K562 (cell line): ENCODE data around the gene DKC1. TPM values are rescaled to one million over a fixed set of nuclear protein-coding genes. Genes with fewer than 3 reads are reported as not detected.

Source experiments
- ATF1 ChIP-seq, 2 experiments: fragments of 450-650 bp in 1 of 2; IDR thresholded peaks; 2 replicates each; pipeline ENCODE4 v1.6.1; 2016; ENCODE audit warnings: missing compliant biosample characterization in 1 of 2, missing genetic modification characterization in 1 of 2
- CCAR2 ChIP-seq: fragments of 200-400 bp; formaldehyde crosslinking; IDR thresholded peaks from 2 replicates; pipeline ENCODE4 v1.6.1; 2017; ENCODE audit warnings: mild to moderate bottlenecking, low read depth, low read length
- CXXC5 ChIP-seq: fragments of 250-450 bp; sonication (Bioruptor Pico); IDR thresholded peaks from 2 replicates; pipeline ENCODE4 v1.8.0; 2022; ENCODE audit warnings: inconsistent platforms, mild to moderate bottlenecking, moderate library complexity
- ELF4 ChIP-seq: fragments of 450-650 bp; formaldehyde crosslinking; IDR thresholded peaks from 2 replicates; pipeline ENCODE4 v1.4.0; 2022; ENCODE audit warnings: missing genetic modification characterization
- MYC ChIP-seq, 2 experiments: fragments of 250-450 bp in 1 of 2; sonication (Bioruptor Pico) in 1 of 2; IDR thresholded peaks; 2 replicates each; pipeline versions ENCODE4 v1.5.1 to v1.6.1; 2012 to 2021; ENCODE audit warnings: low read depth in 2 of 2, borderline replicate concordance in 1 of 2, improper control_type of control experiment in 1 of 2, low read length in 1 of 2, mild to moderate bottlenecking in 1 of 2, moderate library complexity in 1 of 2
- RAD51 ChIP-seq: fragments of 450-650 bp; IDR thresholded peaks from 2 replicates; pipeline ENCODE4 v1.7.1; 2016; ENCODE audit warnings: low read depth, mild to moderate bottlenecking, borderline replicate concordance
- RCOR1 ChIP-seq, 2 experiments: IDR thresholded peaks; 2 replicates each; pipeline ENCODE4 v1.6.1; 2012; ENCODE audit warnings: low read depth in 2 of 2, low read length in 2 of 2, borderline replicate concordance in 1 of 2, improper control_type of control experiment in 1 of 2
- RFX1 ChIP-seq: fragments of 450-650 bp; IDR thresholded peaks from 2 replicates; pipeline ENCODE4 v1.6.1; 2016; ENCODE audit warnings: mild to moderate bottlenecking, moderate library complexity
- SIN3A ChIP-seq, 2 experiments: fragments of 150-350 bp in 1 of 2; IDR thresholded peaks; 2 replicates each; pipeline ENCODE4 v1.6.1; 2011 to 2016; ENCODE audit warnings: borderline replicate concordance in 2 of 2, low read depth in 2 of 2, low read length in 2 of 2, mild to moderate bottlenecking in 2 of 2, moderate library complexity in 2 of 2; ENCODE audit not compliant: control insufficient read depth in 1 of 2
- SRSF1 ChIP-seq: fragments of 200-400 bp; formaldehyde crosslinking; IDR thresholded peaks from 2 replicates; pipeline ENCODE4 v1.6.1; 2017; ENCODE audit warnings: mild to moderate bottlenecking, low read depth, low read length, moderate library complexity
- ZBTB8A ChIP-seq: fragments of 450-650 bp; IDR thresholded peaks from 2 replicates; pipeline ENCODE4 v1.6.1; 2018; ENCODE audit warnings: mild to moderate bottlenecking, moderate library complexity; ENCODE audit not compliant: partially characterized antibody
- ZNF232 ChIP-seq: sonication (generic); formaldehyde crosslinking; IDR thresholded peaks from 2 replicates; pipeline ENCODE4 v1.8.0; 2022; ENCODE audit warnings: mild to moderate bottlenecking, missing genetic modification reagents
- ZNF347 ChIP-seq: fragments of 450-650 bp; formaldehyde crosslinking; IDR thresholded peaks from 2 replicates; pipeline ENCODE4 v1.4.0; 2020; ENCODE audit warnings: low read depth, mild to moderate bottlenecking, moderate library complexity
- ZNF384 ChIP-seq: IDR thresholded peaks from 2 replicates; pipeline ENCODE4 v1.6.1; 2012; ENCODE audit warnings: low read depth, low read length, improper control_type of control experiment
- polyA plus RNA-seq, 8 experiments: library from polyadenylated mRNA; depleted of rRNA in 4 of 8; stranded (reverse) in 5 of 8; unstranded in 3 of 8; fragments of >200 nt; fragmentation: Nextera tagmentation in 2 of 8; fragmentation: Illumina TruSeq in 1 of 8; extraction: Ambion mirVana in 2 of 8; extraction: Trizol in 1 of 8; gene quantifications; 2 replicates each; pipeline versions ENCODE4 v1.2.1 to v1.2.3, GENCODE V29; 2011 to 2014; ENCODE audit warnings: inconsistent platforms in 1 of 8, missing spikeins in 1 of 8
- total RNA-seq, 7 experiments: library from RNA; depleted of rRNA in 6 of 7; stranded (reverse); fragments of >200 nt in 6 of 7; fragmentation: Illumina TruSeq in 2 of 7; extraction: Trizol in 2 of 7; gene quantifications; 2 replicates each; pipeline versions ENCODE4 v1.2.1 to v1.2.3, GENCODE V29; 2011 to 2021; ENCODE audit warnings: low replicate concordance in 1 of 7
- TF ChIP-seq, protein P1 (sequence below): sonication (generic); formaldehyde crosslinking; IDR thresholded peaks from 2 replicates; pipeline ENCODE4 v1.8.0; 2023; ENCODE audit warnings: mild to moderate bottlenecking, missing genetic modification reagents
- TF ChIP-seq, protein P2 (sequence below): sonication (generic); formaldehyde crosslinking; IDR thresholded peaks from 2 replicates; pipeline ENCODE4 v1.8.1; 2023; ENCODE audit warnings: mild to moderate bottlenecking, missing genetic modification reagents
- TF ChIP-seq, protein P3 (sequence below): fragments of 450-650 bp; formaldehyde crosslinking; IDR thresholded peaks from 2 replicates; pipeline ENCODE4 v1.4.0; 2020; ENCODE audit warnings: mild to moderate bottlenecking, mixed read lengths
- TF ChIP-seq, protein P4 (sequence below): fragments of 450-650 bp; IDR thresholded peaks from 2 replicates; pipeline ENCODE4 v1.6.1; 2016; ENCODE audit warnings: borderline replicate concordance

Gene DKC1
- total and polyA plus RNA-seq, 9 of the 15 experiments (the other 6 are each of a cell fraction or from before 2014, with no cell fraction given): 205 to 313 (median 219) TPM

DNA sequence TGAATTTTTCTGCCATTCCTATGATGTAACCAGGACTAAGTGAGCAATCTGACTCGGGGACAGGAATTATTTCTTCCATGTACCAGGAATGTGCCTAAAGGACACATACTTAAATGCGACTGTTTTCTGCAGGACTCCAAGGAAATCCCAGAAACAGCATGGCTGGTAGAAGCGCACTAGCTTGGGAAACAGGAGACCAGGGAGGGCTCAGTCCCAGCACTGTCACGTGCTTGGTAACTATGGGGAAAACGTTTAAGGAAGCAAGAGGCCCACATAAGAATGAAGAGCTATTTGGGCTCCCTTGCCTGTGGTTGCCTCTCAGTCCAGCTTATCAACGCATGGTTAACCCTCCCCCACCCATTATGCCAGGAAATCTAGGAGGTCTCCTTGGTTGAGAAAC lies 23.1 kb downstream of the DKC1 start (continued):
- TF ChIP-seq, protein P1, sequence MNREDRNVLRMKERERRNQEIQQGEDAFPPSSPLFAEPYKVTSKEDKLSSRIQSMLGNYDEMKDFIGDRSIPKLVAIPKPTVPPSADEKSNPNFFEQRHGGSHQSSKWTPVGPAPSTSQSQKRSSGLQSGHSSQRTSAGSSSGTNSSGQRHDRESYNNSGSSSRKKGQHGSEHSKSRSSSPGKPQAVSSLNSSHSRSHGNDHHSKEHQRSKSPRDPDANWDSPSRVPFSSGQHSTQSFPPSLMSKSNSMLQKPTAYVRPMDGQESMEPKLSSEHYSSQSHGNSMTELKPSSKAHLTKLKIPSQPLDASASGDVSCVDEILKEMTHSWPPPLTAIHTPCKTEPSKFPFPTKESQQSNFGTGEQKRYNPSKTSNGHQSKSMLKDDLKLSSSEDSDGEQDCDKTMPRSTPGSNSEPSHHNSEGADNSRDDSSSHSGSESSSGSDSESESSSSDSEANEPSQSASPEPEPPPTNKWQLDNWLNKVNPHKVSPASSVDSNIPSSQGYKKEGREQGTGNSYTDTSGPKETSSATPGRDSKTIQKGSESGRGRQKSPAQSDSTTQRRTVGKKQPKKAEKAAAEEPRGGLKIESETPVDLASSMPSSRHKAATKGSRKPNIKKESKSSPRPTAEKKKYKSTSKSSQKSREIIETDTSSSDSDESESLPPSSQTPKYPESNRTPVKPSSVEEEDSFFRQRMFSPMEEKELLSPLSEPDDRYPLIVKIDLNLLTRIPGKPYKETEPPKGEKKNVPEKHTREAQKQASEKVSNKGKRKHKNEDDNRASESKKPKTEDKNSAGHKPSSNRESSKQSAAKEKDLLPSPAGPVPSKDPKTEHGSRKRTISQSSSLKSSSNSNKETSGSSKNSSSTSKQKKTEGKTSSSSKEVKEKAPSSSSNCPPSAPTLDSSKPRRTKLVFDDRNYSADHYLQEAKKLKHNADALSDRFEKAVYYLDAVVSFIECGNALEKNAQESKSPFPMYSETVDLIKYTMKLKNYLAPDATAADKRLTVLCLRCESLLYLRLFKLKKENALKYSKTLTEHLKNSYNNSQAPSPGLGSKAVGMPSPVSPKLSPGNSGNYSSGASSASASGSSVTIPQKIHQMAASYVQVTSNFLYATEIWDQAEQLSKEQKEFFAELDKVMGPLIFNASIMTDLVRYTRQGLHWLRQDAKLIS (CRISPR knock-in tag): 0 out of 2 replicates have a peak, but pooled peaks have one; percentile 5
- no peak for TF ChIP-seq SIN3A (IDR thresholded peaks at IDR 0.05; ENCODE audit: borderline replicate concordance in 2 of 2, control insufficient read depth in 1 of 2, low read depth in 2 of 2, low read length in 2 of 2)
- 0 out of 2 replicates have a peak, but pooled peaks have one; percentile 10 for TF ChIP-seq CXXC5 (CRISPR knock-in tag)
- TF ChIP-seq CCAR2: no peak
- 0 out of 2 replicates have a peak, but pooled peaks have one; percentile 27 for TF ChIP-seq MYC (IDR thresholded peaks at IDR 0.05; ENCODE audit: low read depth, low read length)
- TF ChIP-seq MYC (CRISPR knock-in tag; IDR thresholded peaks at IDR 0.05; ENCODE audit: borderline replicate concordance, low read depth): no peak
- TF ChIP-seq ZBTB8A: no peak
- TF ChIP-seq RAD51: peak; percentile 58
- TF ChIP-seq, protein P2, sequence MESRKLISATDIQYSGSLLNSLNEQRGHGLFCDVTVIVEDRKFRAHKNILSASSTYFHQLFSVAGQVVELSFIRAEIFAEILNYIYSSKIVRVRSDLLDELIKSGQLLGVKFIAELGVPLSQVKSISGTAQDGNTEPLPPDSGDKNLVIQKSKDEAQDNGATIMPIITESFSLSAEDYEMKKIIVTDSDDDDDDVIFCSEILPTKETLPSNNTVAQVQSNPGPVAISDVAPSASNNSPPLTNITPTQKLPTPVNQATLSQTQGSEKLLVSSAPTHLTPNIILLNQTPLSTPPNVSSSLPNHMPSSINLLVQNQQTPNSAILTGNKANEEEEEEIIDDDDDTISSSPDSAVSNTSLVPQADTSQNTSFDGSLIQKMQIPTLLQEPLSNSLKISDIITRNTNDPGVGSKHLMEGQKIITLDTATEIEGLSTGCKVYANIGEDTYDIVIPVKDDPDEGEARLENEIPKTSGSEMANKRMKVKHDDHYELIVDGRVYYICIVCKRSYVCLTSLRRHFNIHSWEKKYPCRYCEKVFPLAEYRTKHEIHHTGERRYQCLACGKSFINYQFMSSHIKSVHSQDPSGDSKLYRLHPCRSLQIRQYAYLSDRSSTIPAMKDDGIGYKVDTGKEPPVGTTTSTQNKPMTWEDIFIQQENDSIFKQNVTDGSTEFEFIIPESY (CRISPR knock-in tag): no peak
- TF ChIP-seq RFX1: 0 out of 2 replicates have a peak, but pooled peaks have one; percentile 10
- TF ChIP-seq ATF1 (CRISPR knock-in tag; IDR thresholded peaks at IDR 0.05): no peak
- TF ChIP-seq ATF1 (tag; IDR thresholded peaks at IDR 0.05): peak; percentile 29; the same call in 1 of the 2 replicates
- TF ChIP-seq SRSF1: no peak
- TF ChIP-seq RCOR1 (IDR thresholded peaks at IDR 0.05; ENCODE audit: borderline replicate concordance in 1 of 2, low read depth in 2 of 2, low read length in 2 of 2): peak in 1 of 2 experiments; percentile 43; a peak in 2 of 4 replicates
- TF ChIP-seq ZNF384: no peak
- no peak for TF ChIP-seq ZNF232 (CRISPR knock-in tag)
- TF ChIP-seq ZNF347 (CRISPR knock-in tag): no peak
- TF ChIP-seq, protein P3, sequence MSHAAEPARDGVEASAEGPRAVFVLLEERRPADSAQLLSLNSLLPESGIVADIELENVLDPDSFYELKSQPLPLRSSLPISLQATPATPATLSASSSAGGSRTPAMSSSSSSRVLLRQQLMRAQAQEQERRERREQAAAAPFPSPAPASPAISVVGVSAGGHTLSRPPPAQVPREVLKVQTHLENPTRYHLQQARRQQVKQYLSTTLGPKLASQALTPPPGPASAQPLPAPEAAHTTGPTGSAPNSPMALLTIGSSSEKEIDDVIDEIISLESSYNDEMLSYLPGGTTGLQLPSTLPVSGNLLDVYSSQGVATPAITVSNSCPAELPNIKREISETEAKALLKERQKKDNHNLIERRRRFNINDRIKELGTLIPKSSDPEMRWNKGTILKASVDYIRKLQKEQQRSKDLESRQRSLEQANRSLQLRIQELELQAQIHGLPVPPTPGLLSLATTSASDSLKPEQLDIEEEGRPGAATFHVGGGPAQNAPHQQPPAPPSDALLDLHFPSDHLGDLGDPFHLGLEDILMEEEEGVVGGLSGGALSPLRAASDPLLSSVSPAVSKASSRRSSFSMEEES (CRISPR knock-in tag): peak; percentile 56
- TF ChIP-seq ELF4 (CRISPR knock-in tag): no peak
- TF ChIP-seq, protein P4, sequence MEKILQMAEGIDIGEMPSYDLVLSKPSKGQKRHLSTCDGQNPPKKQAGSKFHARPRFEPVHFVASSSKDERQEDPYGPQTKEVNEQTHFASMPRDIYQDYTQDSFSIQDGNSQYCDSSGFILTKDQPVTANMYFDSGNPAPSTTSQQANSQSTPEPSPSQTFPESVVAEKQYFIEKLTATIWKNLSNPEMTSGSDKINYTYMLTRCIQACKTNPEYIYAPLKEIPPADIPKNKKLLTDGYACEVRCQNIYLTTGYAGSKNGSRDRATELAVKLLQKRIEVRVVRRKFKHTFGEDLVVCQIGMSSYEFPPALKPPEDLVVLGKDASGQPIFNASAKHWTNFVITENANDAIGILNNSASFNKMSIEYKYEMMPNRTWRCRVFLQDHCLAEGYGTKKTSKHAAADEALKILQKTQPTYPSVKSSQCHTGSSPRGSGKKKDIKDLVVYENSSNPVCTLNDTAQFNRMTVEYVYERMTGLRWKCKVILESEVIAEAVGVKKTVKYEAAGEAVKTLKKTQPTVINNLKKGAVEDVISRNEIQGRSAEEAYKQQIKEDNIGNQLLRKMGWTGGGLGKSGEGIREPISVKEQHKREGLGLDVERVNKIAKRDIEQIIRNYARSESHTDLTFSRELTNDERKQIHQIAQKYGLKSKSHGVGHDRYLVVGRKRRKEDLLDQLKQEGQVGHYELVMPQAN: no peak
